Gastroesophageal sphincter (tissue), 4 donors: Measurements from ENCODE around the gene LILRA1. TPM values are rescaled to one million over a fixed set of nuclear protein-coding genes. Genes with fewer than 3 reads are reported as not detected.
"Not testable (repeated sequence)": the region's sequence is repeated elsewhere in the genome, so short reads cannot be mapped to it uniquely, and the experiment has no call there.

ENCODE experiments used
- ATAC-seq: fragments of 150-250 bp; one replicate; pipeline ENCODE4 v1.9.1; 2016; ENCODE audit warnings: mild to moderate bottlenecking, moderate library complexity
- H3K27ac ChIP-seq, 4 donors: fragments of 200-600 bp; sonication (generic) in 3 of 4; 1 replicate in 3 of 4; 2 replicates in 1 of 4; pipeline ENCODE4 v1.5.1; 2016 to 2019
- H3K27me3 ChIP-seq: fragments of 200-600 bp; sonication (generic); one replicate; pipeline ENCODE4 v1.5.1; 2019
- H3K36me3 ChIP-seq, 2 donors: fragments of 200-600 bp; sonication (generic); one replicate each; pipeline ENCODE4 v1.5.1; 2019; ENCODE audit warnings: control low read depth in 1 of 2
- H3K4me1 ChIP-seq, 3 donors: fragments of 200-600 bp; sonication (generic); 1 replicate in 2 of 3; 2 replicates in 1 of 3; pipeline ENCODE4 v1.5.1; 2016 to 2019; ENCODE audit warnings: control low read depth in 2 of 3
- H3K4me3 ChIP-seq, 2 donors: fragments of 200-600 bp; sonication (generic); one replicate each; pipeline ENCODE4 v1.5.1; 2019; ENCODE audit warnings: mild to moderate bottlenecking in 1 of 2, moderate library complexity in 1 of 2
- H3K9me3 ChIP-seq, 3 donors: fragments of 200-600 bp; sonication (generic); one replicate each; pipeline ENCODE4 v1.5.1; 2017 to 2019; ENCODE audit warnings: control low read depth in 2 of 3
- CTCF ChIP-seq, 4 experiments: fragments of 200-600 bp in 2 of 4; fragments of 450-650 bp in 2 of 4; sonication (generic) in 1 of 4; IDR thresholded peaks; one replicate each; pipeline ENCODE4 v1.5.1; 2017 to 2019; ENCODE audit warnings: antibody characterized with exemption in 4 of 4, mild to moderate bottlenecking in 2 of 4, moderate library complexity in 2 of 4
- EP300 ChIP-seq: sonication (generic); formaldehyde crosslinking; IDR thresholded peaks from one replicate; pipeline ENCODE4 v1.6.1; 2017; ENCODE audit warnings: antibody characterized with exemption, mild to moderate bottlenecking
- POLR2A ChIP-seq, 2 donors: fragments of 450-650 bp; IDR thresholded peaks; one replicate each; pipeline ENCODE4 v1.6.1; 2017; ENCODE audit warnings: antibody characterized with exemption in 2 of 2, mild to moderate bottlenecking in 2 of 2, moderate library complexity in 1 of 2
- POLR2AphosphoS5 ChIP-seq: sonication (generic); formaldehyde crosslinking; IDR thresholded peaks from one replicate; pipeline ENCODE4 v1.6.1; 2017; ENCODE audit warnings: antibody characterized with exemption
- WGBS, 2 donors: methylation state at CpG; one replicate each; pipeline ENCODE4 v1.1.5; 2018; ENCODE audit warnings: low coverage in 1 of 2; 5-methylcytosine and 5-hydroxymethylcytosine counted together
- total RNA-seq, 4 donors: library from RNA; depleted of rRNA; stranded (reverse); fragments of >200 nt; gene quantifications; one replicate each; pipeline ENCODE4 v1.1.0, GENCODE V29; 2016

The LILRA1 gene
- total RNA-seq, 4 donors from 2014 or later = 0.85 to 0.94 TPM; not detected in 2

GRCh38 chr19:54576411-54576976 lies 16.9 kb upstream of the LILRA1 start:
- Histone ChIP-seq H3K27me3 (peaks cover 41% of the 10 kb centered on the region), H3K9me3 (peaks cover 0 to 7% (median 0%) of the 10 kb centered on the region in 3 donors), H3K27ac (no peak overlapping the region), H3K36me3 (no peaks in the 10 kb centered on the region), H3K4me3 (no peak overlapping the region), H3K4me1 (no peaks in the 10 kb centered on the region)
- 56% methylated on average over 4 of the region's 6 CpGs; no CpG with 5 or more reads in 1 of the 2 donors for WGBS, 2 donors
- no peak for ATAC-seq
- TF ChIP-seq POLR2AphosphoS5 = no peak
- no peak for TF ChIP-seq CTCF (IDR thresholded peaks at IDR 0.05)
- no peak for TF ChIP-seq EP300
- TF ChIP-seq POLR2A (IDR thresholded peaks at IDR 0.05) = no peak

- WGBS, 2 donors = 50% methylated on average over 1 of the region's 3 CpGs; no CpG with 5 or more reads in 1 of the 2 donors
- H3K9me3 ChIP-seq = peaks cover 0 to 7% (median 0%) of the 10 kb centered on the region in 3 donors
- no peaks in the 10 kb centered on the region for H3K4me1 ChIP-seq
- H3K27ac ChIP-seq = no peak overlapping the region
- peaks cover 41% of the 10 kb centered on the region for H3K27me3 ChIP-seq
- TF ChIP-seq CTCF (IDR thresholded peaks at IDR 0.05) = no peak
- TF ChIP-seq EP300 = no peak
- TF ChIP-seq POLR2AphosphoS5 = no peak
- TF ChIP-seq POLR2A (IDR thresholded peaks at IDR 0.05) = no peak
- ATAC-seq = no peak
- H3K4me3 ChIP-seq = no peak overlapping the region
- no peaks in the 10 kb centered on the region for H3K36me3 ChIP-seq
Observed at GRCh38 chr19:54577334-54577733, 16.1 kb upstream of the LILRA1 start.

GRCh38 chr19:54578268-54578667 lies 15.2 kb upstream of the LILRA1 start:
- ATAC-seq, H3K36me3 ChIP-seq, H3K4me1 ChIP-seq, H3K9me3 ChIP-seq, H3K27ac ChIP-seq, H3K4me3 ChIP-seq: not testable (repeated sequence)
- peaks cover 39% of the 10 kb centered on the region for H3K27me3 ChIP-seq
- WGBS, 2 donors = 87 to 100% methylated on average over 1 to 4 of the region's 5 CpGs

DNA sequence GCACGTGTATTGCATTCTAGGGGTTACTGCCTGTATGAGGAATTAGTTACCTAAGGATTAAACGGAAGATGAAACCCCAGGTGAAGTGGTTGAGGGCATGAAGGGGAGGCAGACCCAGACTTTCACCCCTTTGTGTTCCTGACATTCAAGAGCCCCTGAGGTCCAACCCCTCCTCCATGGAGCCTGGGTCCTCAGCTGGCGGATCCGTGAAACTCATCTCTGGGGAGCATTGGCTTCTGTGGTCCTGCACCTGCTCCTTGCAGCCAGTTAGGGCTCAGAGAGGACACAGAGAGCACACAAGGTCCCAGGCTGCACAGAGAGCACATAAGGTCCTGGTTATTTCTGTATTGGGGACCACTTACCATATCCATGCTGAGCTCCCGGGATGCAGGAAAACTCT lies 7.0 kb upstream of the LILRA1 start:
- no peaks in the 10 kb centered on the region for H3K4me1 ChIP-seq
- ATAC-seq = no peak
- H3K4me3 ChIP-seq = no peak overlapping the region
- 51 to 67% methylated on average over 3 to 4 of the region's 5 CpGs for WGBS, 2 donors
- H3K36me3 ChIP-seq = no peaks in the 10 kb centered on the region
- peaks cover 17% of the 10 kb centered on the region for H3K27me3 ChIP-seq
- H3K27ac ChIP-seq = no peak overlapping the region
- no peak for TF ChIP-seq EP300
- no peak for TF ChIP-seq POLR2A (IDR thresholded peaks at IDR 0.05)
- TF ChIP-seq POLR2AphosphoS5 = no peak
- no peak for TF ChIP-seq CTCF (IDR thresholded peaks at IDR 0.05)
- H3K9me3 ChIP-seq = peaks cover 0 to 24% (median 0%) of the 10 kb centered on the region in 3 donors

GRCh38 chr19:54587026-54587425 lies 6.4 kb upstream of the LILRA1 start:
- H3K4me1 ChIP-seq = no peaks in the 10 kb centered on the region
- TF ChIP-seq POLR2A (IDR thresholded peaks at IDR 0.05) = no peak
- TF ChIP-seq EP300 = no peak
- TF ChIP-seq CTCF (IDR thresholded peaks at IDR 0.05) = no peak
- no peak for TF ChIP-seq POLR2AphosphoS5
- ATAC-seq = no peak
- no peak overlapping the region for H3K4me3 ChIP-seq
- H3K9me3 ChIP-seq = peaks cover 0 to 29% (median 0%) of the 10 kb centered on the region in 3 donors
- no peaks in the 10 kb centered on the region for H3K36me3 ChIP-seq
- 58 to 61% methylated on average over 4 to 5 of the region's 7 CpGs for WGBS, 2 donors
- no peak overlapping the region for H3K27ac ChIP-seq
- peaks cover 17% of the 10 kb centered on the region for H3K27me3 ChIP-seq

GRCh38 chr19:54593931-54594626 lies 647 bp downstream of the LILRA1 start:
- not testable (repeated sequence) for H3K4me3 ChIP-seq, H3K27ac ChIP-seq, H3K4me1 ChIP-seq, H3K36me3 ChIP-seq, ATAC-seq
- no CpG with 5 or more reads among the region's 9 CpGs for WGBS, 2 donors
- Histone ChIP-seq H3K27me3 (peaks cover 40% of the 10 kb centered on the region), H3K9me3 (peaks cover 0 to 23% (median 0%) of the 10 kb centered on the region in 3 donors)
